Mesendoderm (in vitro differentiated cells): ENCODE data around the gene LMTK2.

Source experiments
- DNase-seq: peaks from one replicate; pipeline ENCODE4 v3.0.0; 2013
- H2AK5ac ChIP-seq: 2 replicates; pipeline ENCODE4 v1.6.1; 2013; ENCODE audit warnings: low read length, inconsistent platforms
- H2BK120ac ChIP-seq: 2 replicates; pipeline ENCODE4 v1.6.1; 2013; ENCODE audit warnings: low read depth, mild to moderate bottlenecking, low read length, moderate library complexity, mixed read lengths
- H2BK15ac ChIP-seq: replicated peaks from 2 replicates; pipeline ENCODE4 v1.6.1; 2013; ENCODE audit warnings: low read depth, mild to moderate bottlenecking, moderate library complexity
- H2BK5ac ChIP-seq: 2 replicates; pipeline ENCODE4 v1.6.1; 2013; ENCODE audit warnings: low read length, inconsistent platforms
- H3K18ac ChIP-seq: 2 replicates; pipeline ENCODE4 v1.6.1; 2013; ENCODE audit warnings: mild to moderate bottlenecking, low read length, mixed read lengths
- H3K23ac ChIP-seq: one replicate; pipeline ENCODE4 v1.6.1; 2013; ENCODE audit warnings: low read length
- H3K27ac ChIP-seq: 2 replicates; pipeline ENCODE4 v1.5.1; 2013; ENCODE audit warnings: low read depth, mild to moderate bottlenecking, inconsistent platforms, low read length, moderate library complexity
- H3K27me3 ChIP-seq: 2 replicates; pipeline ENCODE4 v1.6.1; 2013; ENCODE audit warnings: low read length, control low read depth, mild to moderate bottlenecking, inconsistent platforms; ENCODE audit not compliant: insufficient read depth, poor library complexity
- H3K36me3 ChIP-seq: 2 replicates; pipeline ENCODE4 v1.6.1; 2013; ENCODE audit warnings: low read length, inconsistent platforms; ENCODE audit not compliant: control insufficient read depth, insufficient read depth
- H3K4ac ChIP-seq: one replicate; pipeline ENCODE4 v1.6.1; 2013; ENCODE audit warnings: low read depth, mild to moderate bottlenecking, low read length, moderate library complexity
- H3K4me1 ChIP-seq: 2 replicates; pipeline ENCODE4 v1.6.1; 2013; ENCODE audit warnings: low read depth, low read length, inconsistent platforms; ENCODE audit not compliant: control insufficient read depth
- H3K4me2 ChIP-seq: 2 replicates; pipeline ENCODE4 v1.6.1; 2013; ENCODE audit warnings: low read length
- H3K4me3 ChIP-seq: 2 replicates; pipeline ENCODE4 v1.5.1; 2013; ENCODE audit warnings: mild to moderate bottlenecking, low read length
- H3K56ac ChIP-seq: one replicate; pipeline ENCODE4 v1.6.1; 2013; ENCODE audit warnings: low read length
- H3K79me1 ChIP-seq: 2 replicates; pipeline ENCODE4 v1.6.1; 2013; ENCODE audit warnings: low read length, inconsistent platforms
- H3K79me2 ChIP-seq: 2 replicates; pipeline ENCODE4 v1.6.1; 2013; ENCODE audit warnings: mild to moderate bottlenecking, low read length; ENCODE audit not compliant: control insufficient read depth, insufficient read depth
- H3K9ac ChIP-seq: 2 replicates; pipeline ENCODE4 v1.6.1; 2013; ENCODE audit warnings: low read length, inconsistent platforms
- H4K5ac ChIP-seq: one replicate; pipeline ENCODE4 v1.6.1; 2013; ENCODE audit warnings: low read length
- H4K8ac ChIP-seq: one replicate; pipeline ENCODE4 v1.6.1; 2013; ENCODE audit warnings: low read depth, mild to moderate bottlenecking, control low read depth, low read length, moderate library complexity
- WGBS: extraction: QIAGEN DNeasy Blood & Tissue Kit; methylation state at CpG from one replicate; pipeline ENCODE4 v1.1.7; 2013; ENCODE audit warnings: low lambda C conversion rate, missing lambda C conversion rate; ENCODE audit not compliant: insufficient coverage; ENCODE audit errors: extremely low coverage; 5-methylcytosine and 5-hydroxymethylcytosine counted together

LMTK2 gene

DNA sequence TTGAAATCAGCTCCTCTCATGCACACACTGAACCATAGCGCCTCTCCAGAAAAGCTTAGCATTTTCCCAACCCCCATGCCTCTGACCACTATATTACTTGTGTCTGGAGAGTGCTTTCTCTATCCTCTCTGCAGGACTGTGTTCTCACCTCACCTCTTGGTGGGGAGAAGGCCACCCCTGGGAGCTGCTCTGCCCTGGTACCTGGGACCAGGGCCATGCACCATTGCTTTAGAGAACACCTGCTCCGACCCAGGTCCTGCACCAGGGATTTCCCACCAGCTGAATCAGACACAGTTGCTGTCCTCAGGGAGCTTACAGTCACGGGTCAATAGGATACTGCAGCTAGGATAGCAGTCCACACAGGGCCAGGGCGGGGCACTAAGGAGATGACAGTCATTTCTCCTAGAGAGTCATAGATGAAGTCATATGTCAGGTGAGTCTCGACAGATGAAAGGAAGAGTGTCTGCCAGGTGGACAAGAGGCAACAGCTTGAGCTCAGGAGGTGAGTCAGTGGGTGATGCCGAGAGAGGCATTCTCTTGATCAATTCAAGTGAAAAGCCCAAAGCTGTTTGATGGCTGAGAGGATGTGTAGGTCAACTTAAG, 619 bp upstream of the LMTK2 start:
- Histone ChIP-seq H3K27me3 (no peaks in the 10 kb centered on the region), H2BK5ac (no peak overlapping the region), H3K4me1 (peaks cover 4% of the 10 kb centered on the region), H4K8ac (no peak overlapping the region), H3K9ac (no peak overlapping the region), H3K4me2 (no peak overlapping the region), H3K23ac (no peak overlapping the region), H3K56ac (no peak overlapping the region), H3K18ac (no peak overlapping the region), H4K5ac (no peak overlapping the region), H3K4me3 (no peak overlapping the region), H2BK120ac (no peak overlapping the region), H3K27ac (no peak overlapping the region), H3K4ac (no peak overlapping the region), H3K79me1 (no peaks in the 10 kb centered on the region), H2BK15ac (no peak overlapping the region), H3K79me2 (peaks cover 16% of the 10 kb centered on the region), H3K36me3 (no peaks in the 10 kb centered on the region), H2AK5ac (no peak overlapping the region)
- WGBS, result no CpG with 5 or more reads among the region's 6 CpGs
- no peak for DNase-seq

DNA sequence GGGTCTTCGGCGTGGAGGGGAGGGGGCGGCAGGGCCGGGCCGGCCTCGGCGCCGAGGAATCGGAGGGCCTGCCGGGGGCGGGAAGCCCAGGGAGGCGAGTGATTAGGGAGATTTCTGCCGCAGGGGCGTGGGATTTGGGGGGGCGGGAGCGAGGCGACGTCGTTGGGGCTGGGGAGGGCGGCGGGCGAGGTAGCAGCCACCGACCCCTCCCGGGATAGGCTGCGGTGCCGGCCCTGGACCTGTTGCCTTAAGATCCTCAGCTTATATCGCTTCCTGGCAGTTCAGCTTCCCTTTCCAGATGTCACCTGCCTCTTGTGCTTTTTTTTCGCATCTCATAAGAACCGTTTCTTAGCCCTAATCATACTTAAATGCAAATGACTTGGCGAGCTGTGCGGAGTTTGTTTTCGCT, 655 bp downstream of the LMTK2 start:
- Histone ChIP-seq H4K8ac (no peak overlapping the region), H3K4me3 (peak overlapping the region; percentile 84), H3K36me3 (no peaks in the 10 kb centered on the region), H3K27me3 (no peaks in the 10 kb centered on the region), H3K18ac (peak overlapping the region; percentile 44), H3K27ac (no peak overlapping the region), H2AK5ac (no peak overlapping the region), H3K79me2 (peaks cover 25% of the 10 kb centered on the region), H3K4me2 (peak overlapping the region; percentile 13), H2BK120ac (no peak overlapping the region), H3K9ac (peak overlapping the region; percentile 78), H3K4ac (no peak overlapping the region), H3K4me1 (peaks cover 4% of the 10 kb centered on the region), H3K23ac (no peak overlapping the region), H3K79me1 (peaks cover 6% of the 10 kb centered on the region), H2BK5ac (no peak overlapping the region), H4K5ac (no peak overlapping the region), H3K56ac (peak overlapping the region; percentile 91), H2BK15ac (no peak overlapping the region)
- no CpG with 5 or more reads among the region's 32 CpGs for WGBS
- no peak for DNase-seq

DNA sequence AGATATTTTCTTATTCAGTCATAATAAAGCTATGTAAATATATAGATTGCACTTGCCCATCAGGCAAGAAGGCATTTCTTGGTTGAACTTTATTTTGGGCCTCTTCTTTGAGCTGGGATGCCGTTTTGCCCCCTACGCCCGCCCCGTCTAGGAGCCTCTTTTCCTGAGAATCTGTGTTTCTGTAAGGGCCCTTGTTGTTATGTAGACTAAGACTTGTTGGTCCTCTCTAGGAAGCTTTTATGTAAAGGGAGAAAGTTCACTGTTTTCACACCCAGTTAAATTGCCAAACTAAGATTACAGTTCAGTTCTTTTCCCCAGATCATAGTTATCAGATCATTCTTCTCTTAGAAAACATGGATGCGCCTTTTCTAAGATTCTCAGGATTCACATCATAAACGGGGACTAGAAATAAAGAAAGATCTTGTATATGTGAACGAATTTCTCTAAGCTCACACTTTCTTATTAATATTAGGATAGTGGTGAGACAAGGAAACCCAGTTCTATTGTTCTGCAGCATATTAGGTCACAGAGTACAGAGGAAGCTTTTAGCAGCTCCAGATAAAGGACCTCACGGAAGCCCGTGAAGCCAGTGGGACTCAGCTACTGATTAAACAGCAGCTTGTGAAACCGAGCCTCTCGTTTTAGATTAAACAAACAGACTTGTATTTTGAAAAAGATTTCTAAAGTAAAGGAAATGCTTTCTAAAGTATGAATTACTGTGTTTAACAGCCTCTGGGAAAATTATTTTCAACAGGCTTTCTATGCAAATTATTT, 3.8 kb downstream of the LMTK2 start:
- H2BK120ac ChIP-seq, result no peak overlapping the region
- no peak overlapping the region for H3K9ac ChIP-seq
- no peak overlapping the region for H4K8ac ChIP-seq
- H3K27ac ChIP-seq, result no peak overlapping the region
- peaks cover 4% of the 10 kb centered on the region for H3K4me1 ChIP-seq
- peak; percentile 67 for DNase-seq
- peaks cover 43% of the 10 kb centered on the region for H3K79me2 ChIP-seq
- peaks cover 10% of the 10 kb centered on the region for H3K79me1 ChIP-seq
- no peak overlapping the region for H3K4me3 ChIP-seq
- no peak overlapping the region for H3K23ac ChIP-seq
- no peak overlapping the region for H2AK5ac ChIP-seq
- H3K4ac ChIP-seq, result no peak overlapping the region
- H2BK15ac ChIP-seq, result no peak overlapping the region
- no peak overlapping the region for H2BK5ac ChIP-seq
- H3K36me3 ChIP-seq, result no peaks in the 10 kb centered on the region
- no peak overlapping the region for H4K5ac ChIP-seq
- no peak overlapping the region for H3K4me2 ChIP-seq
- no CpG with 5 or more reads among the region's 11 CpGs for WGBS
- H3K56ac ChIP-seq, result no peak overlapping the region
- H3K18ac ChIP-seq, result no peak overlapping the region
- H3K27me3 ChIP-seq, result no peaks in the 10 kb centered on the region

DNA sequence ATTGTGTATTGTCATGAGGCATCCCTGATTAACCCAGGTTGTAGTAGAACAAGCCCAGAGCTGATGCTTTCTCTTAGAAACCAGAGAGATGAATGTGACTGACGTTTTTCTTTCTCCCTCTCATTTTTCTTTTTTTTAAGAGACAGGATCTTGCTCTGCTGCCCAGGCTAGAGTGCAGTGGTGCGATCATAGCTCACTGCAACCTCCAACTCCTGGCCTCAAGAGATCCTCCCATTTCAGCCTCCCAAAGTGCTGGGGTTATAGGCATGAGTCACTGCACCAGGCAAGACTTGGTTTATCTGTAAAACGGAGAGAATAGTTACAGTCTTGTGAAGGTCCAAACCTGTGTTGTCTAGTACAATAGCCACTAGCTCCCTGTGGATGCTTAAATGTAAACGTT, 5.4 kb downstream of the LMTK2 start:
- H3K4me1 ChIP-seq, result peaks cover 4% of the 10 kb centered on the region
- H3K9ac ChIP-seq, result no peak overlapping the region
- H2BK120ac ChIP-seq, result no peak overlapping the region
- H3K4ac ChIP-seq, result no peak overlapping the region
- peaks cover 21% of the 10 kb centered on the region for H3K79me1 ChIP-seq
- no peak overlapping the region for H3K18ac ChIP-seq
- H2BK5ac ChIP-seq, result no peak overlapping the region
- H3K27me3 ChIP-seq, result no peaks in the 10 kb centered on the region
- H3K79me2 ChIP-seq, result peaks cover 57% of the 10 kb centered on the region
- H4K8ac ChIP-seq, result no peak overlapping the region
- H4K5ac ChIP-seq, result no peak overlapping the region
- WGBS, result no CpG with 5 or more reads among the region's 4 CpGs
- H3K4me3 ChIP-seq, result no peak overlapping the region
- H3K23ac ChIP-seq, result no peak overlapping the region
- no peaks in the 10 kb centered on the region for H3K36me3 ChIP-seq
- no peak for DNase-seq
- H2BK15ac ChIP-seq, result no peak overlapping the region
- H3K56ac ChIP-seq, result no peak overlapping the region
- H3K4me2 ChIP-seq, result no peak overlapping the region
- no peak overlapping the region for H2AK5ac ChIP-seq
- H3K27ac ChIP-seq, result no peak overlapping the region

DNA sequence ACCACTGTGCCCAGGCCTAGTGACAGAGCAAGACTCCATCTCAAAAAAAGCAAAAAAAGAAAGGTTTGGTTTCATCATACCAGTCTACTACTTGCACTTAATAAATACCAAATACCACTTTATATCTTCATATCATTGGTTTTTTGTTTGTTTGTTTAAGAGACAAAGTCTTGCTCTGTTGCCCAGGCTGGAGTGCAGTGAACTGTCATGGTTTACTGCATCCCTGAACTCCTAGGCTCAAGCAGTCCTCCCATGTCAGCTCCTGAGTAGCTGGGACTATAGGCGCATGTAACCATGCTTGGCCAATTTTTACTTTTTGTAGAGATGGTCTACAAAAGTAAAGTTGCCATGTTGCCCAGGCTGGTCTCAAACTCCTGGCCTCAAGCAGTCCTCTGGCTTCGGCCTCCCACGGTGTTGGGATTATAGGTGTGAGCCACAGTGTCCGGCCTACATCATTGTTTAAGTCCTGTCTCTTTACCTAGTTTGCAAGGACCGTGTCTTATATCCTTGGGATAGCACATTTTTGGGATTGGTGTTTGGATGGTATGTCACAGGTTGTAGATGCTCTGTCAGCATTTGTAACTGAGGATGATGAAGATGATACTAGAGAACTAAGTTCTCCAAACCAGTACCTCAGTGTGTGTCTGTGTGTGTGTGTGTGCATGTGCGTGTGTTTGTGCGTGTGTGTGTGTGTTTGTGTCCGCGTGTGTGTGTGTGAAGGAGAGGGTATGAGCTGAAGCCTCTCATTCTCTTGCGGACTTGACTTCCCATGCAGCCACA, 9.3 kb downstream of the LMTK2 start:
- Histone ChIP-seq H3K4me3 (no peak overlapping the region), H3K27me3 (no peaks in the 10 kb centered on the region), H3K79me2 (peaks cover 49% of the 10 kb centered on the region), H3K27ac (no peak overlapping the region), H3K36me3 (no peaks in the 10 kb centered on the region), H3K4me2 (no peak overlapping the region), H3K4me1 (peaks cover 1% of the 10 kb centered on the region), H3K9ac (no peak overlapping the region), H2BK120ac (no peak overlapping the region), H3K56ac (no peak overlapping the region), H3K4ac (no peak overlapping the region), H2AK5ac (no peak overlapping the region), H4K8ac (no peak overlapping the region), H2BK15ac (no peak overlapping the region), H3K79me1 (peaks cover 22% of the 10 kb centered on the region), H3K18ac (no peak overlapping the region), H4K5ac (no peak overlapping the region), H2BK5ac (no peak overlapping the region), H3K23ac (no peak overlapping the region)
- DNase-seq, result no peak
- no CpG with 5 or more reads among the region's 10 CpGs for WGBS
